Activated naive CD4-positive, alpha-beta T cell treated with anti-CD3 and anti-CD28 coated beads for 36 hours (primary cell): ENCODE data around the gene COP1. TPM values are rescaled to one million over a fixed set of nuclear protein-coding genes. Genes with fewer than 3 reads are reported as not detected.
A peak's percentile ranks its signal among the peaks of the same experiment; 100 is the strongest.

ENCODE experiments used
- CTCF ChIA-PET: fragments of 350-600 bp; sonication (Branson Sonifier 250); formaldehyde crosslinking; loops from one replicate; lab custom pipeline; 2021; ENCODE audit warnings: antibody characterized with exemption; lab: Charles Lee
- DNase-seq: peaks from one replicate; pipeline ENCODE4 v3.0.0-alpha.2; 2020
- H3K27ac Mint-ChIP-seq: one replicate; pipeline ENCODE4 v1.8.0; 2021; ENCODE audit warnings: mild to moderate bottlenecking, mixed read lengths
- H3K27me3 Mint-ChIP-seq: one replicate; pipeline ENCODE4 v1.8.0; 2021; ENCODE audit warnings: low read depth, mixed read lengths
- H3K36me3 Mint-ChIP-seq: one replicate; pipeline ENCODE4 v1.8.0; 2021; ENCODE audit warnings: low read depth, mixed read lengths
- H3K4me1 Mint-ChIP-seq: one replicate; pipeline ENCODE4 v1.8.0; 2021; ENCODE audit warnings: low read depth, mixed read lengths
- H3K4me3 Mint-ChIP-seq: one replicate; pipeline ENCODE4 v1.8.0; 2021; ENCODE audit warnings: mild to moderate bottlenecking, moderate library complexity, mixed read lengths
- H3K9me3 Mint-ChIP-seq: one replicate; pipeline ENCODE4 v1.8.0; 2021; ENCODE audit warnings: mixed read lengths
- intact Hi-C: fragments of 100-400 bp; cut with micrococcal nuclease; formaldehyde crosslinking; loops from one replicate; pipeline ENCODE4 v1.15.1; 2023
- total RNA-seq, 2 experiments: library from RNA; stranded (reverse); gene quantifications; one replicate each; pipeline ENCODE4 v1.2.3, GENCODE V29; 2021

Gene COP1
- total RNA-seq, 2 experiments from 2014 or later = 37.4 to 37.6 TPM

DNA sequence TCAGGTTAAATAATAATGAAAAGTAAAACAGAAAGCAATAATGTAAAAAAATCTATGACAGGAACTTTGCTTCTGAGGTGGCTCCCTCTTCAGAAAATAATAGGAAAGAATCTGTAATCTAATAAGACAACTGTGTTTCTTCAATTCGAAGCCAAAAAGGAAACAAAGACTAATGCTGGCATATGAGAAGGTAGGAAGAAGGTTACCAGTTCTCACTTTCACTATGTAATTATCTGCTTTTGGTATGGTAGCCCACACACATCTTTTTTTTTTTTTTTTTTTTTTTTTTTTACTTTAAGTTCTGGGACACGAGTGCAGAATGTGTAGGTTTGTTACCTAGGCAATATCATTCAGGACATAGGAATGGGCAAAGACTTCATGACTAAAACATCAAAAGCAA is 47.1 kb downstream of the COP1 start:
- intact Hi-C loops = loop anchor here (1.0 to 2.0 kb wide), 4 partner anchors 17 to 81 kb away; partner anchors contain the start of gene COP1
- no peak for DNase-seq
- Mint-ChIP-seq H3K9me3 (peaks cover 12% of the 10 kb centered on the region), H3K27ac (peak overlapping the region; percentile 82), H3K4me3 (peak overlapping the region; percentile 27), H3K27me3 (no peaks in the 10 kb centered on the region), H3K36me3 (peaks cover 71% of the 10 kb centered on the region), H3K4me1 (peaks cover 43% of the 10 kb centered on the region)
- CTCF ChIA-PET = interaction anchor here (0.9 kb wide), 1 partner anchor 40 kb away, joined by 4 read pairs; no protein-coding TSS in a partner anchor

DNA sequence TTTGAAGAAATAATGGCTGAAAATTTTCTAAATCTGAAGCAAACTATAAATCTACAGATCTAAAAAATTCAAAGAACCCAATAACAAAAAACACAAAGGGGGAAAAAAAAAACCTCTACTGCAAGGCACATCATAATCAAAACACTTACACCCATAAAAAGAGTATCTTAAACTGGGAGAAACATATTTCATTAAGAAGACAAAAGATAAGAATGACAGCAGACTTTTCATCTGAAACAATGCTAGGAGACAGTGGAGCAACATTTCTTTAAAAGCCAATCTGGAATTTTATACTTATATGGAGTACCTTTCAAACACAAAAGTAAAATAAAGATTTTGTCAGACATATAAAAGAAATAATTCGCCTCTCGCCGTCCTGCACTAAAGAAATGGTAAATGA is 49.1 kb downstream of the COP1 start:
- Mint-ChIP-seq H3K27me3 (no peaks in the 10 kb centered on the region), H3K27ac (peak overlapping the region; percentile 24), H3K9me3 (peaks cover 12% of the 10 kb centered on the region), H3K4me1 (peaks cover 32% of the 10 kb centered on the region), H3K36me3 (peaks cover 74% of the 10 kb centered on the region), H3K4me3 (no peak overlapping the region)
- intact Hi-C loops = no loop called here
- DNase-seq = no peak
- CTCF ChIA-PET = no interaction called here

DNA sequence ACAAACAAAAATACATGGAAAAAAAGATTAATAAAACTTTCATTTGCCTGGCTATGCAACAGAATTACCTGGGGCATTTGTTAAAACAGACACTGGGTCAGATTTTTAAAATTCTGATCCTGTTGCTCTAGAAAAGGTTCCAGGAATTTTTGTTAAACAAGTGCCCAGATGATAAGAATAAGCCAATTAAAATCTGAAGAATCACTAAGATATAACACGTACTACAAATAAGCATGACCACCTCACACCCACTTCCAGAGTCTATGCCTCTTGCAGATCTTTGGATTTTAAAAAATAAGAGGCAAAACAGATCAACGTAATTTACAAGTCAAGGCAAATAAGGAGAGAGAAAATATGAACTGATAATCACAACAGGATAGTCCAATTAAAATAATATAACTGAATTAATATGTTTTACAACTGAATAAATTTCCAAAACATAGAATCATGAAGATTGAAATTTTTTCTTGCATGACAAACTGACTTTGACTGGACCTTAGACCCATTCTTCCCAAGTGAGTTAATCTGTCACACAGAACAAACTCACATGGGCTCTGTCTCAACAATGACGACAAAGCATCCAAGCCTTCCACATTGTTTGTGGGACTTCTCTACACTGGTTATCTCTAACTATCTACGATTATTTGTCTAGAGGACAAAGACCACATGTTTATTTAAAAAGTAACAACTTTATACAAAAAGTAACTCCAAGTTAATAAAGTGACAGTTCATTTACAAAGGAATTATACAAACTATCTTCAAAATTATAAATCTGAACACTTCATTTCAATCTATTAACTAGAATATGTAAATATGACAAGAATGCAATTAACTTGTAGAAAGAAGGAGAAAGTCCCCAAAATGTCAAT is 56.9 kb downstream of the COP1 start:
- Mint-ChIP-seq H3K4me1 (peaks cover 9% of the 10 kb centered on the region), H3K9me3 (peaks cover 2% of the 10 kb centered on the region), H3K27me3 (no peaks in the 10 kb centered on the region), H3K27ac (no peak overlapping the region), H3K36me3 (peaks cover 58% of the 10 kb centered on the region), H3K4me3 (no peak overlapping the region)
- CTCF ChIA-PET = no interaction called here
- no peak for DNase-seq
- intact Hi-C loops = no loop called here

DNA sequence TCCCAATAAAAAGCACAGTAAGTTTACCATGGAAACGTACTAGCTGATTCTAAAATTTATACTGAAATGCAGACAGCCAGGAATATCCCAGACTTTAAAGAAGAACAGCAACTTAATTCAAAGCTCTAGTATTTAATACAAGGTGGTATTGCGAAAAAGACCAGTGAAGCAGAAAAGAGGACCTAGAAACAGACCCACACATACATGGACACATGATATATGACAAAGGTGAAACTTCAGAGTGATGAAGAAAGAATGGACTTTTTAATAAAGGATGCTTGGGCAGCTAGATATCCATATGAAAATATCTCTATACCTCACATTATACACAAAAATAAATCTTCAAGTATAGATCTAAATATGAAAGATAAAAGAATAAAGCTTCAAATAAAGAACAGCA is 62.6 kb downstream of the COP1 start:
- H3K9me3 Mint-ChIP-seq = peaks cover 4% of the 10 kb centered on the region
- no peaks in the 10 kb centered on the region for H3K27me3 Mint-ChIP-seq
- no peak for DNase-seq
- peaks cover 59% of the 10 kb centered on the region for H3K36me3 Mint-ChIP-seq
- H3K27ac Mint-ChIP-seq = no peak overlapping the region
- peaks cover 24% of the 10 kb centered on the region for H3K4me1 Mint-ChIP-seq
- no peak overlapping the region for H3K4me3 Mint-ChIP-seq
- intact Hi-C loops = no loop called here
- CTCF ChIA-PET = interaction anchor here (0.6 kb wide), 1 partner anchor 102 kb away, joined by 3 read pairs; no protein-coding TSS in a partner anchor

DNA sequence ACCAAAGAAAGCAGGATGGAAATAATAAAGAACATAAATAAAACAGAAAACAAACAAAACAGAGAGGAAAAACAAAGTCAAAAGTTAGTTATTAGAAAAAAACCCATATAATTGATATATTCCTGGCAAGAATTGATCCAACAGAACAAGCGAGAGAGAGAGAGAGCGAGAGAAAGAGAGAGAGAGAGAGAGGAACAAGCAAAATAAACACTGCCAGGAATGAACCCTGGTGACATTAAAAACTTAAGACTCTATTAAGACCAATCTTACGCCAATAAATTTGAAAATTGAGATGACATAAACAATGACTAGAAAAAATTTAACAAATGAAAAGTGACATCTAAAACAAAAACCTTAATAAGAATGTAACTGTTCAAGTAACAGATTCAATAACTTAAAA is 64.1 kb downstream of the COP1 start:
- H3K36me3 Mint-ChIP-seq = peaks cover 66% of the 10 kb centered on the region
- peaks cover 37% of the 10 kb centered on the region for H3K4me1 Mint-ChIP-seq
- intact Hi-C loops = no loop called here
- H3K4me3 Mint-ChIP-seq = no peak overlapping the region
- H3K27me3 Mint-ChIP-seq = no peaks in the 10 kb centered on the region
- DNase-seq = no peak
- CTCF ChIA-PET = interaction anchor here (0.7 kb wide), 1 partner anchor 52 kb away, joined by 3 read pairs; no protein-coding TSS in a partner anchor
- H3K27ac Mint-ChIP-seq = no peak overlapping the region
- H3K9me3 Mint-ChIP-seq = peaks cover 4% of the 10 kb centered on the region

DNA sequence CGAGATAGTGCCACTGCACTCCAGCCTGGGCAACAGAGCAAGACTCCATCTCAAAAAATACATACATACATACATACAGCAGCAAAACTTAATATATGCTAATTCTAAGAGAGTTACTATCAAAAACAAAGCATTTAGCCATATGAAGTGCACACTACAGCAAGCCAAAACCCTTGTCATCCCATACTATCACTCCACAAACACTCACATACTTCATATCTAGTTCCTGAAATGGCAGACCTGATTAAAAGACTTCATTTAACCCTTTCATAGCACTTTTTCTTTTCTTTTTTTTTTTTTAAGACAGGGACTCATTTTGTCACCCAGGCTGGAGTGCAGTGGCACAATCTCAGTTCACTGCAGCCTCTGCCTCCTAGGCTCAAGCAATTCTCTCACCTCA is 65.6 kb downstream of the COP1 start:
- DNase-seq = no peak
- no peak overlapping the region for H3K27ac Mint-ChIP-seq
- peaks cover 42% of the 10 kb centered on the region for H3K4me1 Mint-ChIP-seq
- H3K4me3 Mint-ChIP-seq = no peak overlapping the region
- H3K36me3 Mint-ChIP-seq = peaks cover 56% of the 10 kb centered on the region
- intact Hi-C loops = no loop called here
- no peaks in the 10 kb centered on the region for H3K27me3 Mint-ChIP-seq
- CTCF ChIA-PET = no interaction called here
- peaks cover 4% of the 10 kb centered on the region for H3K9me3 Mint-ChIP-seq

DNA sequence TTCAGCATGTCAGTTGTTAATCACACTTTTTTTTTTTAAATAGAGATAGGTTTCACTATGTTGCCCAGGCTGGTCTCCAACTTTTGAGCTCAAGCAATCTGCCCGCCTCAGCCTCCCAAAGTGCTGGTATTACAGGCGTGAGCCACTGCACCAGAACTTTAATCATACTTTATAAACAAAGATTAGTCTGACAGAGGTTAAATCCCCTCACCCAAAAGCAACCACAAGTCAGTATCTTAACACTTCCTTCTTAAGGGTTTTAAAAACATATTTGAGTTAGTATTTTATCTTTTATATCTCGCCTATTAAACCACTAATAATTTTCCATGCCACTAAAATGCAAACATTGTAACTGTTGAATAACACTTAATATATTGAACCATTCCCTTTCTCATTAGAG is 70.2 kb downstream of the COP1 start:
- Mint-ChIP-seq H3K4me3 (no peak overlapping the region), H3K4me1 (peaks cover 29% of the 10 kb centered on the region), H3K36me3 (peaks cover 40% of the 10 kb centered on the region), H3K9me3 (no peaks in the 10 kb centered on the region), H3K27me3 (no peaks in the 10 kb centered on the region), H3K27ac (no peak overlapping the region)
- no peak for DNase-seq
- intact Hi-C loops = no loop called here
- CTCF ChIA-PET = no interaction called here

DNA sequence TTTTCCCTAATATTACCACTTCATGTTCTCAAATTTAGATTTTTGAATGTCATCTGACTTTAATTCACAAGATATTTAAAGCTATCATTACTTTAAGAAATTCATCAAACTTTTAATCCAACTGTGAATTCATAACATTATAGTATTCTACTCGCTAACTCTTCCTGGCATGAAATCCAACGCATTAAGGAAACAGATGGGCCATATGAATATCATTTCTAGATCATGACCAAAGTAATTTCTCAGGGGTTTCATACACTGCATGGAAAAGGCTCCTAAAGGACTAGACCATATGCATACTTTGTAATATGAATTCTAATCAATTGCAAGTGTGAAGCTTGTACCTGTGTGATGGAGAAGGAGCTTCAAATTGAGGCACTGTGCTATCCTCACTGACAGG is 72.4 kb downstream of the COP1 start:
- H3K36me3 Mint-ChIP-seq = peaks cover 37% of the 10 kb centered on the region
- CTCF ChIA-PET = no interaction called here
- DNase-seq = no peak
- intact Hi-C loops = no loop called here
- no peaks in the 10 kb centered on the region for H3K9me3 Mint-ChIP-seq
- no peak overlapping the region for H3K4me3 Mint-ChIP-seq
- H3K4me1 Mint-ChIP-seq = peaks cover 26% of the 10 kb centered on the region
- H3K27ac Mint-ChIP-seq = no peak overlapping the region
- H3K27me3 Mint-ChIP-seq = no peaks in the 10 kb centered on the region

DNA sequence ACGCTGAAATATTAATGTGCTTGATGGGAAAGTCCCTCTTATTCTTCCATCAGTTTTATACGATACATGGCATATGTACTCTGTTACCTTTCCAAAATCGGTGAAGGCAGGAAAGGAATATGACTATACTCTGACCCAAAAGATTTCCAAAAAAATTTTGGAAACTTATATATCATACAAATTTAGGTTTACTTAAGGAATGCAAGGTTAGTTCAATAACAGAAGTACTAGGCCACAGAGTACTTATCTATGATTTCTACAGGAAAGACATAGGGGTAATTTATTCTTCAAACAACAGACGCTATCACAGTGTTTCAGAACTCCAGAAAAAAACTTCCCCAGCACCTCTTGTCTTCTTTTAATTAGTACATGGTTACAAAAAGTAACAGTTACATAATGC is 84.8 kb downstream of the COP1 start:
- Mint-ChIP-seq H3K27me3 (no peaks in the 10 kb centered on the region), H3K4me3 (no peak overlapping the region), H3K4me1 (peaks cover 11% of the 10 kb centered on the region), H3K36me3 (peaks cover 45% of the 10 kb centered on the region), H3K27ac (no peak overlapping the region), H3K9me3 (peaks cover 27% of the 10 kb centered on the region)
- intact Hi-C loops = loop anchor here (2.0 to 5.0 kb wide), 2 partner anchors 39 to 85 kb away; partner anchors contain the start of gene COP1
- DNase-seq = no peak
- CTCF ChIA-PET = no interaction called here

DNA sequence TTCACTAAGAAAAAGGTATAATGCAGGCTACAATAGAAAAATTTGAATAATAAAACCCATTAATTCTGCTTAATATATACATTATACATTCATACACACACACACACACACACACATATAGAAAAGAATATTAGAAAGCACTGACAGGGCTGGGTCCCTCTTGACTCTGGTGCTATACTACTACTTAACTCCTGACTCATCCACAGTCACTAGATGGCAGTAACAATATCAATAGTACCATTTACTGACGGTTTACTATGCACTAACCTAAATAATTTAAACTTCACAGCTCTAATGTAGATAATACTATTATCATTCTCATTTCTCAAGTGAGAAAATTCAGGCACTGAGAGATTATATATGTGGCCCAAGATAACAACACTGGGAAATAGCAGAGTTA is 87.5 kb downstream of the COP1 start:
- Mint-ChIP-seq H3K36me3 (peaks cover 45% of the 10 kb centered on the region), H3K27ac (no peak overlapping the region), H3K4me1 (peaks cover 11% of the 10 kb centered on the region), H3K4me3 (no peak overlapping the region), H3K27me3 (no peaks in the 10 kb centered on the region), H3K9me3 (peaks cover 16% of the 10 kb centered on the region)
- DNase-seq = no peak
- CTCF ChIA-PET = interaction anchor here (0.6 to 1.9 kb wide), 3 partner anchors 11 to 41 kb away, joined by 4 to 5 read pairs (median 4); no protein-coding TSS in a partner anchor
- intact Hi-C loops = no loop called here

DNA sequence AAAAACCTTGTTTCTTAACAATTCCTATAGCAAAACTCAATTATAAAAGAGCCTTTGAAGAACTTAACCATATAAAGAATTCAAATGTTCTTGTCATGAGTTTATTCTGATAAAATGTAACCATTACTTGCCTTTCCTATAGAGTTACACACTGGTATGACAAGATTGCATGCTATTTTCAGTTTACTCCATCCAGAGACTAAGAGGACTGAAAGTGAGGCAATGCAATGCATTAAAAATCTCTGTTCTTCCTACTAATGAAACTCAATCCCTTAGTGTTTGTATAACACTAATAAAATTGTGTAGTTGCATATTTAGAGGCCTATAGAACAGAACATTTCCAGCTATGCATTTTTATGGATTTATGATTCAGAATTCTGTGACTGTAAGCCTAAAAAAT is 88.1 kb downstream of the COP1 start:
- CTCF ChIA-PET = interaction anchor here (0.6 kb wide), 1 partner anchor 29 kb away, joined by 4 read pairs; no protein-coding TSS in a partner anchor

DNA sequence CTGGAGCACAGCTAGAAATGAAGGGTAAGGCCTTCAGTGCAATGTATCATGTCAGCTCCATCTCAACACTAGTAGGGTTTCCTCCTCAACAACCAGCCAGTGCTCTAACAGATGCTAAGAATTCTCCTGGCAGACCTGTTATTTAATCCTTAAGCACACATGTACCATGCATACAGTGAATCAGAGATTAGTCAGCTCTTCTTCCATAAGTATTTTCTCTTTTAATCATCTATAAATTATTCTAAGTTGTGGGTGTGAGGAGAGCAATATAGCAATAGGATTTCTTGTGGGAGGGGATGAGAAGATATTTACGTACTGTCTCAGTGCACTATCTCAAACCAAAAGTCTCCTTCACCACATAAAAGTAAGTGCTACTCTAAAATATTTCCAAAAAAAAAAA is 95.3 kb downstream of the COP1 start:
- intact Hi-C loops = no loop called here
- H3K9me3 Mint-ChIP-seq = peaks cover 4% of the 10 kb centered on the region
- H3K4me3 Mint-ChIP-seq = no peak overlapping the region
- CTCF ChIA-PET = no interaction called here
- no peak overlapping the region for H3K27ac Mint-ChIP-seq
- no peaks in the 10 kb centered on the region for H3K27me3 Mint-ChIP-seq
- H3K4me1 Mint-ChIP-seq = peaks cover 7% of the 10 kb centered on the region
- DNase-seq = no peak
- peaks cover 56% of the 10 kb centered on the region for H3K36me3 Mint-ChIP-seq

More for the DNA sequence above, 88.1 kb downstream of the COP1 start:
- intact Hi-C loops = no loop called here
- Mint-ChIP-seq H3K27me3 (no peaks in the 10 kb centered on the region), H3K4me1 (peaks cover 11% of the 10 kb centered on the region), H3K4me3 (no peak overlapping the region), H3K36me3 (peaks cover 44% of the 10 kb centered on the region), H3K9me3 (peaks cover 12% of the 10 kb centered on the region), H3K27ac (no peak overlapping the region)
- DNase-seq = no peak
